ENCODE results near the gene KRTAP10-6. TPM values are rescaled to one million over a fixed set of nuclear protein-coding genes. Genes with fewer than 3 reads are reported as not detected.
A peak's percentile ranks its signal among the peaks of the same experiment; 100 is the strongest.
"Not testable (repeated sequence)": the region's sequence is repeated elsewhere in the genome, so short reads cannot be mapped to it uniquely, and the experiment has no call there.

Gene KRTAP10-6
- total RNA-seq, 2 experiments from 2014 or later = not detected

GRCh38 chr21:44637851-44638348 is 45.6 kb upstream of the KRTAP10-6 start:
- H3K4me1 Mint-ChIP-seq (ENCODE audit: low read depth); H3K27ac Mint-ChIP-seq; H3K36me3 ChIP-seq (ENCODE audit: insufficient read depth, low read length); H3K4me1 ChIP-seq (ENCODE audit: insufficient read depth, low read length); H3K27me3 ChIP-seq (ENCODE audit: control insufficient read depth in 1 of 2, insufficient read depth in 2 of 2, low read length in 2 of 2); POLR2A ChIA-PET; H3K36me3 Mint-ChIP-seq (ENCODE audit: low read depth); H3K4me3 Mint-ChIP-seq; H3K27ac ChIP-seq (ENCODE audit: low read depth in 1 of 2, low read length in 2 of 2); DNase-seq; intact Hi-C loops (cut with DNase I, micrococcal nuclease); ATAC-seq (ENCODE audit: poor library complexity); H3K27me3 Mint-ChIP-seq; H3K4me3 ChIP-seq (ENCODE audit: low read length); CTCF ChIA-PET: not testable (repeated sequence)
- peaks cover 9 to 17% of the 10 kb centered on the region in 2 experiments for H3K9me3 ChIP-seq (ENCODE audit: control insufficient read depth in 1 of 2, insufficient read depth in 1 of 2, low read length in 2 of 2)
- peaks cover 10% of the 10 kb centered on the region for H3K9me3 Mint-ChIP-seq

GRCh38 chr21:44637018-44637850 is 44.9 kb upstream of the KRTAP10-6 start, which contains the start of gene KRTAP10-10:
Gene KRTAP10-10, plus strand, starts transcription at chr21:44637356. Its CDS starts 62 bp downstream, at chr21:44637418.
- TF ChIP-seq CTCF (IDR thresholded peaks at IDR 0.05) = no peak
- CTCF ChIA-PET = no interaction called here
- no peak within 1 kb of the TSS for H3K27ac Mint-ChIP-seq

GRCh38 chr21:44636209-44637017 is 44.1 kb upstream of the KRTAP10-6 start:
- CTCF ChIA-PET = no interaction called here
- TF ChIP-seq CTCF (IDR thresholded peaks at IDR 0.05) = no peak
- H3K27ac Mint-ChIP-seq = no peak overlapping the region
- peaks cover 11% of the 10 kb centered on the region for H3K9me3 Mint-ChIP-seq
- DNase-seq (peak in 1 of 14 experiments; percentile 5), ATAC-seq (ENCODE audit: poor library complexity) (no peak)
- Histone ChIP-seq H3K36me3 (ENCODE audit: insufficient read depth, low read length) (no peaks in the 10 kb centered on the region), H3K4me1 (ENCODE audit: insufficient read depth, low read length) (no peaks in the 10 kb centered on the region), H3K27me3 (ENCODE audit: control insufficient read depth in 1 of 2, insufficient read depth in 2 of 2, low read length in 2 of 2) (peaks cover 0 to 2% of the 10 kb centered on the region in 2 experiments), H3K27ac (ENCODE audit: low read depth in 1 of 2, low read length in 2 of 2) (no peak overlapping the region), H3K4me3 (ENCODE audit: low read length) (no peak overlapping the region), H3K9me3 (ENCODE audit: control insufficient read depth in 1 of 2, insufficient read depth in 1 of 2, low read length in 2 of 2) (peaks cover 18 to 26% of the 10 kb centered on the region in 2 experiments)
- intact Hi-C loops (cut with DNase I, micrococcal nuclease) = no loop called here
- POLR2A ChIA-PET = no interaction called here
- H3K36me3 Mint-ChIP-seq (ENCODE audit: low read depth) = peaks cover 9% of the 10 kb centered on the region
- H3K27me3 Mint-ChIP-seq = no peaks in the 10 kb centered on the region
- no peaks in the 10 kb centered on the region for H3K4me1 Mint-ChIP-seq (ENCODE audit: low read depth)
- no peak overlapping the region for H3K4me3 Mint-ChIP-seq

More at GRCh38 chr21:44637018-44637850, 44.9 kb upstream of the KRTAP10-6 start, which contains the start of gene KRTAP10-10:
- peaks cover 15 to 22% of the 10 kb centered on the region in 2 experiments for H3K9me3 ChIP-seq (ENCODE audit: control insufficient read depth in 1 of 2, insufficient read depth in 1 of 2, low read length in 2 of 2)
- H3K4me3 Mint-ChIP-seq = no peak within 1 kb of the TSS
- no peaks in the 10 kb centered on the region for H3K4me1 Mint-ChIP-seq (ENCODE audit: low read depth)
- POLR2A ChIA-PET = no interaction called here
- intact Hi-C loops (cut with DNase I, micrococcal nuclease) = no loop called here
- no peaks in the 10 kb centered on the region for H3K27me3 Mint-ChIP-seq
- peaks cover 0 to 2% of the 10 kb centered on the region in 2 experiments for H3K27me3 ChIP-seq (ENCODE audit: control insufficient read depth in 1 of 2, insufficient read depth in 2 of 2, low read length in 2 of 2)
- H3K36me3 ChIP-seq (ENCODE audit: insufficient read depth, low read length) = no peaks in the 10 kb centered on the region
- peaks cover 9% of the 10 kb centered on the region for H3K9me3 Mint-ChIP-seq
- DNase-seq (peak in 1 of 14 experiments; percentile 7), ATAC-seq (ENCODE audit: poor library complexity) (no peak)
- H3K4me3 ChIP-seq (ENCODE audit: low read length) = no peak within 1 kb of the TSS
- H3K27ac ChIP-seq (ENCODE audit: low read depth in 1 of 2, low read length in 2 of 2) = no peak within 1 kb of the TSS
- H3K4me1 ChIP-seq (ENCODE audit: insufficient read depth, low read length) = no peaks in the 10 kb centered on the region
- H3K36me3 Mint-ChIP-seq (ENCODE audit: low read depth) = peaks cover 6% of the 10 kb centered on the region

Data from CD4-positive, alpha-beta T cell (primary cell).